ENCODE results near the gene CRYBG1.

GRCh38 chr6:106536851-106537250, 176.3 kb downstream of the CRYBG1 start:
- TF ChIP-seq CTCF (IDR thresholded peaks at IDR 0.05) (no peak), EZH2 (IDR thresholded peaks at IDR 0.05; ENCODE audit: borderline replicate concordance, insufficient read depth, low read depth, low read length, poor library complexity, severe bottlenecking) (no peak)

All from B cell (primary cell).